ENCODE data around the gene PNPLA8.

Gene PNPLA8

DNA sequence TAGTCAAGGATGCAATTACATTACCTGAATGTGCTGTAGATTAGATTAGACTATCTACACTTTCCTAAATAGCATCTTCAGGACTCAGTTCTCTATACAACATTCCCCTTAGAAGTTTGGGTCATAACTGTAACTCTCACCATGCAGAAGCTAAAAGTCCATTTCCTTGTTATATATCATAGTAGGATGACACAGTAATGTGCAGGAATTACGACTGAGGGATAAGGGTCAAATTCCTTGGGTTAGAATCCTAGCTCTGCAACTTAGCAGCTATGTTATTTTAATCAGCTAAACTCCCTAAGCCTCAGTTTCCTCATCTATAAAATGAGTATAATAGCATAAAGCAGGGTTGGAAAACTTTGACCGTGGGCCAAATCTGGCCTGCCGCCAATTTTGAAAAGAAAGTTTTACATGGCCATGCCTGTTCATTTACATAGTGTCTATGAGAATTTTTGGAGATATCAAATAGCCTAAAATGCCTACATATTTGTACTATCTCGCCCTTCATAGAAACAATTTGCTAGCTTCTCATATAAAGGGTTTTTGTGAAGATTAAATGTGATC lies 84.5 kb downstream of the PNPLA8 start:
- H3K4me1 ChIP-seq (ENCODE audit: control insufficient read depth, insufficient read depth, low read length): peaks cover 4% of the 10 kb centered on the region
- POLR2A ChIA-PET: no interaction called here

DNA sequence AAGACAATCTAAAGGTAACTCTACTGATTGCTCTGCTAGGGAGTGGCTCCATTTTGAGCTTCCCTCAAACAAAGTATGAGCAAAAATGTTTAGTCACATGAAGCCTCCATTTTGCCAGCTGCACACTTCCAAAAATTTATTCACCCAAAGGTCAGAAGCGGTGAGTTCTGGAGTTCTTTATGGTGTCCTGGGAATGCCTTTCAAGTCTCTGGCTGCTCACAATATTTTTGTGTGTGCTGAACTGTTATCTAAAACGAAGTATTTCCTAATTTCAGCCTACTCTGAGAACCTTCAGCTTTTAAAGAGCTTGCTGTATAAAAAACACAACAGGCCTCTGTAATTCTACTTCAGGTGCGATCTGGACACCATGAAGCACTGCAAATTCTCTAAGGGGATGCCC lies 85.3 kb downstream of the PNPLA8 start:
- TF ChIP-seq ZNF785 (tag by site-specific recombination; IDR thresholded peaks at IDR 0.05) (no peak), GLI2 (tag by site-specific recombination; IDR thresholded peaks at IDR 0.05; ENCODE audit: borderline replicate concordance, low read depth) (no peak), SP2 (tag by site-specific recombination; IDR thresholded peaks at IDR 0.05) (no peak), ZNF121 (tag by site-specific recombination; IDR thresholded peaks at IDR 0.05) (no peak), ZBTB7A (tag by site-specific recombination; IDR thresholded peaks at IDR 0.05; ENCODE audit: low read depth) (no peak), KLF8 (tag by site-specific recombination; IDR thresholded peaks at IDR 0.05) (no peak), KLF10 (tag by site-specific recombination; IDR thresholded peaks at IDR 0.05) (no peak), BCL11B (tag by site-specific recombination; IDR thresholded peaks at IDR 0.05; ENCODE audit: low read depth) (no peak), ZNF514 (tag by site-specific recombination; IDR thresholded peaks at IDR 0.05) (no peak), ZNF596 (tag by site-specific recombination; IDR thresholded peaks at IDR 0.05) (no peak), ZNF157 (tag by site-specific recombination; IDR thresholded peaks at IDR 0.05) (no peak), ZNF211 (tag by site-specific recombination; IDR thresholded peaks at IDR 0.05; ENCODE audit: low read depth) (no peak)
- TF ChIP-seq, protein P1, sequence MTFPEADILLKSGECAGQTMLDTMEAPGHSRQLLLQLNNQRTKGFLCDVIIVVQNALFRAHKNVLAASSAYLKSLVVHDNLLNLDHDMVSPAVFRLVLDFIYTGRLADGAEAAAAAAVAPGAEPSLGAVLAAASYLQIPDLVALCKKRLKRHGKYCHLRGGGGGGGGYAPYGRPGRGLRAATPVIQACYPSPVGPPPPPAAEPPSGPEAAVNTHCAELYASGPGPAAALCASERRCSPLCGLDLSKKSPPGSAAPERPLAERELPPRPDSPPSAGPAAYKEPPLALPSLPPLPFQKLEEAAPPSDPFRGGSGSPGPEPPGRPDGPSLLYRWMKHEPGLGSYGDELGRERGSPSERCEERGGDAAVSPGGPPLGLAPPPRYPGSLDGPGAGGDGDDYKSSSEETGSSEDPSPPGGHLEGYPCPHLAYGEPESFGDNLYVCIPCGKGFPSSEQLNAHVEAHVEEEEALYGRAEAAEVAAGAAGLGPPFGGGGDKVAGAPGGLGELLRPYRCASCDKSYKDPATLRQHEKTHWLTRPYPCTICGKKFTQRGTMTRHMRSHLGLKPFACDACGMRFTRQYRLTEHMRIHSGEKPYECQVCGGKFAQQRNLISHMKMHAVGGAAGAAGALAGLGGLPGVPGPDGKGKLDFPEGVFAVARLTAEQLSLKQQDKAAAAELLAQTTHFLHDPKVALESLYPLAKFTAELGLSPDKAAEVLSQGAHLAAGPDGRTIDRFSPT (tag by site-specific recombination; IDR thresholded peaks at IDR 0.05): no peak
- TF ChIP-seq, protein P2, sequence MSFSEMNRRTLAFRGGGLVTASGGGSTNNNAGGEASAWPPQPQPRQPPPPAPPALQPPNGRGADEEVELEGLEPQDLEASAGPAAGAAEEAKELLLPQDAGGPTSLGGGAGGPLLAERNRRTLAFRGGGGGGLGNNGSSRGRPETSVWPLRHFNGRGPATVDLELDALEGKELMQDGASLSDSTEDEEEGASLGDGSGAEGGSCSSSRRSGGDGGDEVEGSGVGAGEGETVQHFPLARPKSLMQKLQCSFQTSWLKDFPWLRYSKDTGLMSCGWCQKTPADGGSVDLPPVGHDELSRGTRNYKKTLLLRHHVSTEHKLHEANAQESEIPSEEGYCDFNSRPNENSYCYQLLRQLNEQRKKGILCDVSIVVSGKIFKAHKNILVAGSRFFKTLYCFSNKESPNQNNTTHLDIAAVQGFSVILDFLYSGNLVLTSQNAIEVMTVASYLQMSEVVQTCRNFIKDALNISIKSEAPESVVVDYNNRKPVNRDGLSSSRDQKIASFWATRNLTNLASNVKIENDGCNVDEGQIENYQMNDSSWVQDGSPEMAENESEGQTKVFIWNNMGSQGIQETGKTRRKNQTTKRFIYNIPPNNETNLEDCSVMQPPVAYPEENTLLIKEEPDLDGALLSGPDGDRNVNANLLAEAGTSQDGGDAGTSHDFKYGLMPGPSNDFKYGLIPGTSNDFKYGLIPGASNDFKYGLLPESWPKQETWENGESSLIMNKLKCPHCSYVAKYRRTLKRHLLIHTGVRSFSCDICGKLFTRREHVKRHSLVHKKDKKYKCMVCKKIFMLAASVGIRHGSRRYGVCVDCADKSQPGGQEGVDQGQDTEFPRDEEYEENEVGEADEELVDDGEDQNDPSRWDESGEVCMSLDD (tag by site-specific recombination; IDR thresholded peaks at IDR 0.05): no peak
- TF ChIP-seq, protein P3, sequence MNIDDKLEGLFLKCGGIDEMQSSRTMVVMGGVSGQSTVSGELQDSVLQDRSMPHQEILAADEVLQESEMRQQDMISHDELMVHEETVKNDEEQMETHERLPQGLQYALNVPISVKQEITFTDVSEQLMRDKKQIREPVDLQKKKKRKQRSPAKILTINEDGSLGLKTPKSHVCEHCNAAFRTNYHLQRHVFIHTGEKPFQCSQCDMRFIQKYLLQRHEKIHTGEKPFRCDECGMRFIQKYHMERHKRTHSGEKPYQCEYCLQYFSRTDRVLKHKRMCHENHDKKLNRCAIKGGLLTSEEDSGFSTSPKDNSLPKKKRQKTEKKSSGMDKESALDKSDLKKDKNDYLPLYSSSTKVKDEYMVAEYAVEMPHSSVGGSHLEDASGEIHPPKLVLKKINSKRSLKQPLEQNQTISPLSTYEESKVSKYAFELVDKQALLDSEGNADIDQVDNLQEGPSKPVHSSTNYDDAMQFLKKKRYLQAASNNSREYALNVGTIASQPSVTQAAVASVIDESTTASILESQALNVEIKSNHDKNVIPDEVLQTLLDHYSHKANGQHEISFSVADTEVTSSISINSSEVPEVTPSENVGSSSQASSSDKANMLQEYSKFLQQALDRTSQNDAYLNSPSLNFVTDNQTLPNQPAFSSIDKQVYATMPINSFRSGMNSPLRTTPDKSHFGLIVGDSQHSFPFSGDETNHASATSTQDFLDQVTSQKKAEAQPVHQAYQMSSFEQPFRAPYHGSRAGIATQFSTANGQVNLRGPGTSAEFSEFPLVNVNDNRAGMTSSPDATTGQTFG (tag by site-specific recombination; IDR thresholded peaks at IDR 0.05; ENCODE audit: borderline replicate concordance): no peak
- Histone ChIP-seq H3K27ac (ENCODE audit: extremely low read depth, low read depth, low read length) (no peak overlapping the region), H3K9me3 (ENCODE audit: control insufficient read depth, insufficient read depth, low read depth, low read length) (no peaks in the 10 kb centered on the region), H3K36me3 (ENCODE audit: control insufficient read depth in 2 of 2, insufficient read depth in 1 of 2, low read length in 2 of 2) (no peaks in the 10 kb centered on the region), H3K4me3 (ENCODE audit: low read depth, low read length) (no peak overlapping the region), H3K4me1 (ENCODE audit: control insufficient read depth, insufficient read depth, low read length) (peaks cover 4% of the 10 kb centered on the region; the same call in 1 of the 2 replicates)
- POLR2A ChIA-PET: no interaction called here
- CTCF ChIA-PET: interaction anchor here (0.8 kb wide), 1 partner anchor 20 kb away, joined by 3 read pairs; no protein-coding TSS in a partner anchor

More for the DNA sequence above, 84.5 kb downstream of the PNPLA8 start:
- TF ChIP-seq ZNF785 (tag by site-specific recombination; IDR thresholded peaks at IDR 0.05): no peak
- no peak for TF ChIP-seq ZNF19 (tag by site-specific recombination; IDR thresholded peaks at IDR 0.05; ENCODE audit: low read depth)
- no peak for TF ChIP-seq ZNF214 (tag by site-specific recombination; IDR thresholded peaks at IDR 0.05; ENCODE audit: borderline replicate concordance)
- TF ChIP-seq, protein P4, sequence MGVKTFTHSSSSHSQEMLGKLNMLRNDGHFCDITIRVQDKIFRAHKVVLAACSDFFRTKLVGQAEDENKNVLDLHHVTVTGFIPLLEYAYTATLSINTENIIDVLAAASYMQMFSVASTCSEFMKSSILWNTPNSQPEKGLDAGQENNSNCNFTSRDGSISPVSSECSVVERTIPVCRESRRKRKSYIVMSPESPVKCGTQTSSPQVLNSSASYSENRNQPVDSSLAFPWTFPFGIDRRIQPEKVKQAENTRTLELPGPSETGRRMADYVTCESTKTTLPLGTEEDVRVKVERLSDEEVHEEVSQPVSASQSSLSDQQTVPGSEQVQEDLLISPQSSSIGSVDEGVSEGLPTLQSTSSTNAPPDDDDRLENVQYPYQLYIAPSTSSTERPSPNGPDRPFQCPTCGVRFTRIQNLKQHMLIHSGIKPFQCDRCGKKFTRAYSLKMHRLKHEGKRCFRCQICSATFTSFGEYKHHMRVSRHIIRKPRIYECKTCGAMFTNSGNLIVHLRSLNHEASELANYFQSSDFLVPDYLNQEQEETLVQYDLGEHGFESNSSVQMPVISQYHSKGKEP (tag by site-specific recombination; IDR thresholded peaks at IDR 0.05): no peak
- TF ChIP-seq, protein P5, sequence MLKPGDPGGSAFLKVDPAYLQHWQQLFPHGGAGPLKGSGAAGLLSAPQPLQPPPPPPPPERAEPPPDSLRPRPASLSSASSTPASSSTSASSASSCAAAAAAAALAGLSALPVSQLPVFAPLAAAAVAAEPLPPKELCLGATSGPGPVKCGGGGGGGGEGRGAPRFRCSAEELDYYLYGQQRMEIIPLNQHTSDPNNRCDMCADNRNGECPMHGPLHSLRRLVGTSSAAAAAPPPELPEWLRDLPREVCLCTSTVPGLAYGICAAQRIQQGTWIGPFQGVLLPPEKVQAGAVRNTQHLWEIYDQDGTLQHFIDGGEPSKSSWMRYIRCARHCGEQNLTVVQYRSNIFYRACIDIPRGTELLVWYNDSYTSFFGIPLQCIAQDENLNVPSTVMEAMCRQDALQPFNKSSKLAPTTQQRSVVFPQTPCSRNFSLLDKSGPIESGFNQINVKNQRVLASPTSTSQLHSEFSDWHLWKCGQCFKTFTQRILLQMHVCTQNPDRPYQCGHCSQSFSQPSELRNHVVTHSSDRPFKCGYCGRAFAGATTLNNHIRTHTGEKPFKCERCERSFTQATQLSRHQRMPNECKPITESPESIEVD (tag by site-specific recombination; IDR thresholded peaks at IDR 0.05): peak; percentile 52
- TF ChIP-seq ZNF133 (tag by site-specific recombination; IDR thresholded peaks at IDR 0.05): no peak
- TF ChIP-seq ZNF157 (tag by site-specific recombination; IDR thresholded peaks at IDR 0.05): no peak
- no peak overlapping the region for H3K4me3 ChIP-seq (ENCODE audit: low read depth, low read length)
- no peak overlapping the region for H3K27ac ChIP-seq (ENCODE audit: extremely low read depth, low read depth, low read length)
- no peaks in the 10 kb centered on the region for H3K36me3 ChIP-seq (ENCODE audit: control insufficient read depth in 2 of 2, insufficient read depth in 1 of 2, low read length in 2 of 2)
- CTCF ChIA-PET: interaction anchor here (0.6 kb wide), 1 partner anchor 258 kb away, joined by 3 read pairs; no protein-coding TSS in a partner anchor
- H3K9me3 ChIP-seq (ENCODE audit: control insufficient read depth, insufficient read depth, low read depth, low read length): no peaks in the 10 kb centered on the region

Data from HEK293 (cell line).